ENCODE measurements around the gene COL8A2.

COL8A2 gene

DNA sequence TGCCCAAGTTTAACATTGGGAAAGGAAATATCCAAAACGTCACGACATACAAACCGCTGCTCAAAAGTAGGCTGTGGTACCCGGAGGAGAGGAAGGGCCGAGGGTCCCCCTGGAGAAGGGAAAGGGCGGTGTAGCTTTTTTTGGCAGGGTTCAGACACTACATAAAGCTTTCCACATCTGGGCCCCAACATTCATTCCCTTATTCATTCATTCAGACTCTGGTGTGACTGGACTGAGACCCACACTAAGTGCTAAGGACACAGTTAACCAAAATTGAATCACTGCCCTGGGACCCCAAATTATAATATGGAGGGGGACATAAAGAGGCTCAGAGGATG lies 10.3 kb upstream of the COL8A2 start:
- DNase-seq, result no peak

DNA sequence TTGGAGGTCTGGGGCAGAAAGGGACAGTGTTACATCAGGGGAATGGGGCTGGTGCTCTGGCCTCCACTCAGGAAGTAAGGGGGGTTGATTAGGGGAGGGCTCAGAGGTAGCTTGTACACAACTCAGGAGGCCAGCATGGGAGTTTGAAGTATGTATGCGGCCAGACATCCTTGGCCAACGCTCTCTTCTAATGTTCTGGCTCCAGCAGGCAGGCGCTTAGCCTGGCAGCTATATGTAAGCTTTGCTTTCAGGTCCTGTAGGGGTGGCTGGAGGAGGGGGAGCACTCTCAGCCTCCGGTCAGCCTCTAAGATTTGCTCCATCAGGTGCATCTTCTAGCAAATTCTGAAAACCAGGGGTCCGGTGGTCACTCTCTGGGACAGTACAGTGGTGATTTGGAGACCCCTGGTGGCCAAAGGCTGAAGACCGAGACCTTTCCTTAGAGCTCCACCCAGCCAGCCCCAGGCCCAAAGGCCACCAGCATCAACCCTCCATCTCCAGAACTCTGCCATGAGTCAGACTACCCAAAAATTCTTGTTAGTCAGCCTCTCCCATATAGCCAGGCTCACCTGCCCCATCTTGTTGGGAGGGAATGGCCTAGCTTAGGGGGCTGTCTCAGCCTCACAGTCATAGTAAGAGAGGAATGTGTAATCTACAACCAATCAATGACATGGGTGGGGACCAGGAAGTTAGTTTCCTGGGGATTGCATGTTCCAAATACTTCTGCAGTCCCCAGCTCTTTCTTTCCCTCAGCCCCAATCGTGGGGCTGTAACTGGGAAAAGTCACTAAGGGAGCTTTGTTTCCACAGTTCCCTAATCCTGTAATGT lies 9.7 kb upstream of the COL8A2 start:
- peak; percentile 41 for DNase-seq

DNA sequence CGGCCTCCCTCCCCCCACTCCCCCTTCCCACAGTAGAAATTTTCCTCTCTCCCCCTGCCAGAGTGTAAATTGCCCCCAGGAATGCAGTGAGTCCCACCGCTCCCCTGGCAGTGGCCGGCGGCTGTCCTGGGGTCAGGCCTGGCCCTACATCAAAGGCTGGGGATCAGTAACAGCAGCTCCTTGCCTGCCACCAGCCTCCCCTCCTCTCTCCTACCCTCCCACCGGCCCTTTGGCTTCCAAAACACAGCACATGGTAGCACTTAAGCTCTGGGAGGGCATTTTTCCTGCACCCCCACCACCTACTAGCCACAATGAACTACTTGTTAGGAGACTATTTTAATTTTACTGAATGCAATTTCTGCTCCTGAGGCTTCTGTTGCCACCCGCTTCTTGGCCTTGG lies 9.0 kb upstream of the COL8A2 start:
- no peak for DNase-seq

DNA sequence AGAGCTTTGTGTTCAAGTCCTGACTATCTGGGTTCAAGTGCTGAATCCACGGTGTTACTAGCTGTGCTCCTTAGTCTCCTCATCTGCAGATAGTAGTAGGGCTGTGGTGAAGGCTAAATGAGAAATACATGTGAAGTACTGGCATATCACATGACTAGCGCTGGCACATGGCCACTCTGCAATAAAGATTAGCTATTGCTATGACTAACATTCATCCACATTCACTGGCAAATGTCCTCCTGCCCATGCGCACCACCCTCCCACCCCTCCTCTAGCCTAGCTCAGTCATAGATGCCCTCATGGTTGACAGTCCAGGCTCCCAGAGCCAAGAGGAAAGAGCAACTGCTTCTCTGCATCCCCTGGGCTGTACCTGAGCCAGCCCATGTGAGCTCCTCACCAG lies 8.5 kb upstream of the COL8A2 start:
- no peak for DNase-seq

DNA sequence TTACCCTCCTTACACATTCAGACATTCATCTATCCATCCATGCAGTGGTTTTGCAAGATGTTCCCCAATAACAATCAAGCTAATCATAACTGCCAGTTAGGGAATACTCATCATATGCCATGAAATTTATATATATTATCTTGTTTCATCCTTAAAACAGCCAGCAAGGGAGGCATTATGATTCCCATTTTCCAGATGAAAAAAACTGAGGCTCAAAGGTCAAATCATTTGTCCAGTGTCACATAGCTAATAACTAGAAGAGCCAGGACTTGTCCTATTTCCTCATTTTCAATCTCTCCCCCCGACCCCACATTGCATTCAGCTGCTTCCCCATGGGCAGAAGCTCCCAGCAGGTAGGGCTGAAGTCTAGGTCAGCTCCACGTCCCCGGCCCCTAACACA lies 7.0 kb upstream of the COL8A2 start:
- DNase-seq, result no peak

DNA sequence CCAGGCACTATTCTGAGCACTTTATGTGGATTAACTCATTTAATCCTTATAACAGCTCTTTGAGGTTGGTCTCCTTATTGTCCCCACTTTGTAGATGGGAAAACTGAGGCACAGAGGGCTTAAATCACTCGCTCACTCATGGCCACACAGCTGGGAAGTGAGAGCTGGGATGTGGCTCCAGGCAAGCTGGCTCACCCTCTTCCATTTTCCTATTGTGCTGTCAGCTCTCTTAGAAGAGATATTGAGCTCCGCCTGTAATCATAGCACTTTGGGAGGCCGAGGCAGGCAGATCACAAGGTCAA lies 3.8 kb upstream of the COL8A2 start:
- DNase-seq, result no peak

DNA sequence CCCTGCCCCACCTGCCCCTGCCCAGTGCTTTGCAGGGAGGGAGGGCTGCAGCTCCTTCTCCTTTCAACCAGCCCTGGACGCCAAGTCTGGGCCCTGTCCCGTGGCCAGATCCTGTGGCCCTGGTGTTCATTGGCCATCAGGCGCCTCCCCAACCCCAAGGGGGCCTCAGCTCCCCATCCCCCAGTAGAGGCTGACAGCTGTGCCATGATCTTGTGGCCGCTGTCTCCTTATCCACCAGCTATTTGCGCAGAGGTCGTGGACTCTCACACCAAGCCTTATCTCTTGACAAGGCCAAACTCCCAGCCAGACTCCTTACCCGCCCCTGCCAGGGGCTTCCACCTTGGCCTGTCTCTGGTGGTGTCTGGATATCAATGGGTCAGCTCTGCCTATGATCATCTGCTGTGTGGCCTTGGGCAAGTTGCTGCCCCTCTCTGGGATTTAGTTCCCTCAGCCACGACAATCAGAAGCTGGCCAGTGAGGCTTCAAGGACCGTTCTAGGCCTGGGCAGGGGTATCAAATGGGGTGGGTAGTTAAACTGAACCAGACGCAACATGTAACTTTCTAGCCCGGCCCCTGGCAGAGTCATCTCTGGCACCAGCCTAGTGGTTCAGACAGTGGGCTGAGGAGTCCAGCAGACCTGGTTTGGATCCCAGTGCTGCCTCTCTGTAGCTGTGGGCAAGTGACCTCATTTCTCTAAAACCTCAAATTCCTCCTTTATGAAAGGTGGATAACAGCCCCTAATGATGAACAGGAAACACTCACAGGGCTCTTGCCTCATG lies 3.3 kb upstream of the COL8A2 start:
- DNase-seq, result no peak

DNA sequence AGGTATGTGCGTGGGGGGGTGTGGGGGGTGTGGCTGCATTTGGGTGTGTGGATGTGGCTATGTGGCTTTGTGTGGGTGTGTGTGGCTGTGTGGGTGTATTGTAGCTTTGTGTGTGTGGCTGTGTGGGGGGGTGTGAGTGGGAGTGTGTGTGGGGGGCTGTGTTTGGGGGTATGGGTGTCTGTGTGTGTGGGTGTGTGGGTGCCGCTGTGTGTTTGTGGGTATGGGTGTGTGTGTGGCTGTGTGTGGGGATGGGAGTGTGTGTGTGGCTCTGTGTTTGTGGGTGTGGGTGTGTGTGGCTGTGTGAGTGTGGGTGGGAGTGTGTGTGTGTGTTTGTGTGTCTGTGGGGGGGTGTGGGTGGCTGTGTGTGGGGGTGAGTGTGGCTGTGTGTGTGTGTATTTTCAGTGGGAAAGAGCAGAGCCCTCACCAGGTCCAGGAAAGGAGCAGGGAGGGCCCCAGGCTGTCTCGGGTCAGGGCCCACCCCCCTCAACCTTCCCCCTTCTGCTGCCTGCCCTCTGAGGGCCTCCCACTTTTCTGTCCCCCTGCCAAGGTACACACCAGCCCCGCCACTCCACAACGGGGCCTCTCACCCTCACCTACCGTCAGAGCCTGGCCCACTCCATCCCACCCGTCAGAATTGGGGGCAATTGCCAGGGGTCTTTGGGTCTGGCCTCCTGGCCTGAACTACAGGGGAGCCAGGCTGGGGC lies 1.9 kb upstream of the COL8A2 start:
- no peak for DNase-seq

DNA sequence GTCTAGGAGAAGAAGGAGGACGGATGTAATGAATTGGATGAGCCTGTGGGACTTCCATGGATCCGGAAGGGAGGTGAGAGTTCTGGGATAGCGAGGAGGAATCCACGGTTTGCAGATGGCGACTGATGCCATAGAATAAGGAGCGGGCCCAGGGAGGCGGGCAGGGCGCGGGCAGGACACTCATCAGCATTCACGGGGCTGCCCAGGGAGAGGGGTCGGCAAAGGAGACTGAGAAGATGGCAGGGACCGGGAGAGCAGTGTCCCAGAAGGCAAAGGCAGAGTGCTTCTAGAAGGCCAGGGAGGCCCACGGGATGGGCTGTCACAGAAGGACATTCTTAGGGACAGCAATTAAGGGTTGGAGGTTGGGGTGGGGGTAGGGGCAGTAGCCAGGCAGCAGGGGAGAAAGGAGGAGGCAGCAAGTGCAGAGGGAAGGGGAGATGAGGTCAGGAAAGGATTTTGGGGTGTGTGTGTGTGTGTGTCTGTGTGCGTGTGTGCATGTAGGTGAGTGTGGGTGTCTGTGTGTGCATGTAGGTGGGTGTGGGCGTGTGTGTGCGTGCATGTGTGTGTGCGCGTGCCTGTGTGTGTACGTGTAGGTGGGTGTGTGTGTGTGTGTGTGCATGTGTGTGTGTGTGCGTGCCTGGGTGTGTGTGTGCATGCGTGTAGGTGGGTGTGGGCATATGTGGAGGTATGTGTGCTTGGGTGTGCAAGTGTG lies 1.1 kb upstream of the COL8A2 start:
- DNase-seq, result no peak

DNA sequence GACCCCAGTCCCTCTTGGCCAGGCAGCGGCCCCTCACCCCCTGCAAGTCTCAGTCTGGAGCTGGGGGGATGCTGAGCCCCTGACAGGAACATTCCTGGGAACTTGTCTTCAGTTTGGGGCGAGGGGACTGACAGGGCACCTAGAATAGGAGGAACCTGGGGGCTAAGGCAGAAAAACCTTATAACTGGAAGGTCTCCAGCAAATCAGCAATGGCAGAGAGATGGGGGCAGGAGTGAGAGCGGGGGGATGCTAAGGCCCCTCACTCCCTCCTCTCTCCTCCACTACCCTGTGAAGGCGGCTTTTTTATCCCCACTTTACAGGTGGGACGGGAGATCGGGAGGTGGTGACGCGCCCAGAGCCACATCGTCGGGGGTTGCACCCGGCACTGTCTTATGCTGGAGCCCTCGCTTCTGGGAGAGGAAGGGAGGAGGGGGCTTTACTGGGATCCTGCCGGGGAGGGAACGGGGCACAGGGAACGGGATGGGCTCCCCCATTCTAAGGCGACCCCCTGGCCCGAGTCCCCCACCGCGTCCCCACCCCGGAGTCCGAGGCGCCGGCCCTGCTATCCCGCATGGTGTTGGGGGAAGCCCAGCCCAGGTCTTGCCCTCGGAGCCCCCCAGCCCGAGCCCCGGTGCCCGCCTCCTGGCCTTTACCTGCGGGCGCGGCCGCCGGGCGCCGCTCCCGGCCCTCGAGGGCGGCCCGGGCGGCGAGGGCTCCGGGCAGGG lies 456 bp downstream of the COL8A2 start:
- no peak for DNase-seq

DNA sequence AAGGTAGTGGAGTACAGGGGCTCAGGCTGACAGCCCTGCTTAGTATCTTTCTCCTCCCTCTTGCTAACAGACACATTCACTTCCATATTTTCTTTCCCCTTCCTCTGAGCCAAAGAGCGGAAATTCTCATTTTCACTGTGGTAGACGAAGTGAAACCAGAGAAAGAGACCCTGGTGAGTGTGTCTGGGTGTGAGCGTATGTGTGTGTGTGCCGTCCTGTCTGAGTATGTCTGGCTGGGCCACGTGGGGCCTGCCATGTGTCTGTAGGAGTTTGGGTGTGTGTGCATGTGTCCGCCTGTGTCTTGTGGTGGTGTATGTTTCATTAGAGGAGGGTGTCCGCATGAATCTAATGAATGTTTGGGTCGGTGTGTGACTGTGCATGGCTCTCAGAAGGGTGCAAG lies 1.7 kb downstream of the COL8A2 start:
- no peak for DNase-seq

DNA sequence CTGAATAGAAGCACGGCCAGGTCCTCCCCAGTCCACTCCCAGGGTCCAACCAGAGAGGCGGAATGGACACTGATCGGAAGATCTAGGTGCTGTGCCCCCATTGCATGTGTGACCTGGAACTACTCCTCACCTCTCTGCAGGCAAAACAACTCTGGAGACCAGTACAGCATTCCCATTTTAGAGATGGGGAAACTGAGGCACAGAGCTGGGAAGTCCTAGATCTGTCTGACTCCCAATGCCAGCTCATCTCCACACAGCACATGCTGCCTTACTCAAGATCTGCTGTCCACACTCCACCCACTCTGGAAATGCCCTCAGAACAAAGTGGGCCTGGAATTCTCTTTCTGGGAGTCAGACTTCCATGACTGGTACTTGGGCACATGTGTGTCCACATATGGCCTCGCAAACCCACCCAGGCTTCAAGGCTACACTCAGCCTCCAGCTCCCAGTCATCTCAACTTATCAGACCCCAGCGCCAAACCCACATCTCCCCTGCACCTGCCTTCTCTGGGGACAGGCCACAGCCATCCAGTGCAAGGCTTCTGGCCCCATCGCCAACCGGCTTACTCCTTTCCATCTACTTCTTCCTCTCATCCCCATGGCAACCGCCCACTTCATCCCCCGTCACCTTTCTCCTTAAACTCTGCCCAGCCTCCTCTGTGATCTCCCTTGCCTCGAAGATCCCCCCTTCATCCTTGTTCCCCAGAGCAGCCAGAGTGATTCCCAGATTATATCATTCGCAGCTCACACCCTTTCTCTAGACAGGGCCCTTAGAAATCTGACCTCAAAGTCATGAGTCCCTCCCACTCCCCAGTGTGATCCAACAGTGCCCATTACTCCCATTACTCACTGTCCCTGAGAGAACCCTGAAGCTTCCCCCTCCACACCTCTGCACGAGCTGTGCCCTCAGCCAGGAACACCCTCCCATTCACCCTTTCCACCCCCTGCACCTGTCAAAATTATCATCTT lies 2.7 kb downstream of the COL8A2 start:
- DNase-seq, result no peak

DNA sequence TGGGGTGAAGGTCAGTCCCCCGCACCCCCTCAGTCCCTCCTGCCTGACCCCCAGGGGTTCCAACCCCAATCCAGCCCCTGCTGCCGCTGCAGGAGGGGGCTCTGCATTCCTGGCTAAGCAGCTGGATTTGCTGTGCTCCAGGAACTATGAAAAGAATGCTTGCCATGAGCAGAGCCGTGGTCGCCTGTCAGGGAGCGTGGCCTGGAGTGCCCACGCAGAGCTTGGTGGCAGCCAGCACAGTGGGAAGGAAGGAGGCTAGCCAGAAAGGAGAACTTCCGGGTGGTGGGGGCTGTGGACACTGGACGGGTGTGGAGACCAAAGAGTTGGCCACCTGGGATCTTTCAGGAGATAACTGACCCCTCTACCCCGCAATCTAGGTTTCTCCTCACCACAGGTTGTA lies 5.6 kb downstream of the COL8A2 start:
- DNase-seq, result no peak

DNA sequence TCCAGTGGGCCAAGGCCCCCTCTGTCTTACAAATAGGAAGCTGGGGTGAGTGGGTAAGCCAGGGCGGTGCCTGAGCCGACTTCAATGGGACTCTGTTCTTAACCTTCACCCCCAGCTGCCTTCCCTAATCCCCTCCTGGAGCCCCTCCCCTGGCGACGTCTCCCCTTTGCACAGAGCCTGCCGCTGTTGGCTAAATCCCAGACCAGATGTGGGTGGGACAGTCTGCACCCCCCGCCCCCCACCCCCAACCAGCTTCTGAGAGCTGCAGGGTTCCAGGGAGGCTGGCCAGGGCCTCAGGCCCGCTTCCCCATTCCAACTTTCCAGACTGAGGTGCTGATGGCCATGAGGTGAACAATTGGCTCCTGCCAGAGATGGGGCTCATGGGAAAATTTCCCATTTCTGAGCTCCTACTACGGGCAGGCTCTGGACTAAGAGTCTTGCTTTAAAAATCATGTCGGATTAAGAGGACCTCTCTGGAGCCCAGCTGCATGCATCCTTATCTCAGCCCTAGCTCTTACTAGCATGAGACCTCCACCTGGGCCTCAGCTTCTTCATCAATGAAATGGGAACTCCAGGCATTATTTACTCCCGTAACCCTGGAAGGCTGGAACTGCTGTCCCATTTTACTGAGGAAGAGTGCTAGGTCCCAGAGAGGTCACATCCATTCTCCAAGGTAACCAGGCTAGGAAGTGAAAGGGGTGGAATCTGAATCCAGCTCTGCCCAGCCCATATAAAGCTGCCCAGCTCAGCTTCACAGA lies 6.4 kb downstream of the COL8A2 start:
- no peak for DNase-seq

DNA sequence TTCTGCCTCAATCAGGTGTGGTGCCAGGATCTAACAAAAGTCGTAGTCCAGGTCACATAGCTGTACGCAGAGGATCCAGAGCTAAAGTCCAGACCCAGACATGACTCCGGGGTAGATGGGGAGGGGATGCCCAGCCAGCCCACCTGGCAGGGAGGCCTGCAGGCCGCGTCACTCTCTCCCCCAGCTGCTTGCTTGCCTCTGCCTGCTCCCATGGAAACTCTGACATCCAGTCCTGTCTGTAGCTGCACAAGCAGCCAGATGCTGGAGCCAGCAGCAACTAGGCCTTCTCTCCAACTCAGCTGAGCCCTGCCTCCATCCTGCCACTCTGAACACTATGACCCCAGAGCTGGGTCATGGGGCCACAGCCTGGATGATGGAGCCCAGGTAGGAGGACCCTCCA lies 8.1 kb downstream of the COL8A2 start:
- DNase-seq, result no peak

DNA sequence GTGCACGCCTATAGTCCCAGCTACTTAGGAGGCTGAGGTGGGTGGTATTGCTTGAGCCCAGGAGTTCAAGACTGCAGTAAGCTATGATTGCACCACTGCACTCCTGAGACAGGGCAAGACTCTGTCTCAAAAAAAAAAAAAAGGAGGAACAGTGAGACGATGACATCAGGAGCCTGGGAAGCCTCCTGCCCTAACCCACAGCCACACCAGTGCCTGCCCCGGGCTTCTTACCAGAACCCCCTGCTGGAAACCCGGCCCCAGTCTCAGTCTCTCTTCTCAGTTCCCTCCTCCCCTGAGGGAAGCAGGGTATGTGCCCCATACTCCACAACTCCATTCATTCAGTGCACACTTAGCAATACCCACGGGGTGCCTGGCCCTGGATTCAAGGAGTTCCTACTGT lies 9.1 kb downstream of the COL8A2 start:
- DNase-seq, result no peak

DNA sequence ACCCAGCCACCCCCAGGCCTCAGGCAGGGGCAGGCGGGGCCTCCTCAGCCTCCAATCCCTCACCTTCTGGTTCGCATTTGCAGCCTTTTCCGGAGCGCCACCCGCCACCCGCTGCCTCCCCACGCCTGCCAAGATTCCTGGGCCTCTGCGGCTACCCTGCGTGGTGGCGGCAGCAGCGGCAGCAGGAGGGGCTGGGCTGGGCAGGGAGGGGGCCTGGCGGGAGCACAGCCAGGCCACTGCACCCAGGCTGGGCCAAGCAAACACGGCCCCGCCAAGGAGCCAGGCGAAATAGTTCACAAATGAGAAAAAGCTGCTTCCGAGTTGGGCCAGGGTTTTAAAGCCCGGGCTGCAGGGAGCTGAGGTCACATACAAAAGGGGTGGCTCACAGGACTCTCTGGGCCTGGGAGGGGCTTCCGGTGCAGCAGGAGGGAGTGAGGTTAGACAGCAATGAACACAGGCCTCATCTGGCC lies 9.8 kb downstream of the COL8A2 start:
- no peak for DNase-seq

DNA sequence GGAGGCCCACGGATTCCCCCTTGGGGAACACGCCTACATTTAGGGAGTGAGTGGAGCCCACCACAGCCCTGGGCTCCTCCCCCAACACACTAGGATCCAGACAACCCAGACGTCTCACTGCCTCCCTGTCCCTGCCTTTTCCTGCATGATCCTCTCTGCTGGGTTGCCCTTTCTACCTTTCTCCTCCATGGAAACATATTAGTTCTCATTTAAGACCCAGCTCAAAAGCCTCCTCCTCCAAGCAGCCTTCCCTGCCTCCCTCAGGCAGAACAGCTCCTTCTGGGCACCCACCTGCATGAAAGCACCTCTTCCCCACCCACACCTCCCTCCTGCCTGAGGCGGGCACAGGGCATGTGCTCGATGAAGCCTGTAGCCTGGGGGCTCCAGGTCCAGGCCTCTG lies 10.7 kb downstream of the COL8A2 start:
- no peak for DNase-seq

DNA sequence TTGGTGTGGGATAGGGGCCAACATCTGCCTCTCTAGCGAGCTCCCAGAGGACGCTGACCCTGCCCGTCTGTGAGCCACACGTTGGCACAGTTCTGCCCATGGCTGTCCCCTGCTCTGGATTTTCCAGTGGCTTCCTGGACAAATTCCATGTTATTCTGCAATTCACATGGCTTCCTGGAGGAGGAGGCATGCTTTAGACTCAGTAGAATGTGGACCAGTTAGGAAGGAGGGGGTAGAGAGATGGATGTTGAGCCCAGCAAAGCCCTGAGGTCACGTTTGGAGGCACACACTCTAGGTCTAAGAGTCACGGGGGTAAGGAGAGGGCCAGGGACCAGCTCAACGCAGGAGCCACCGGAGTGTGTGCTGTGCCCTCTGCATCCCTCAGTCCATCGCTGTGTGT lies 12.2 kb downstream of the COL8A2 start:
- no peak for DNase-seq

DNA sequence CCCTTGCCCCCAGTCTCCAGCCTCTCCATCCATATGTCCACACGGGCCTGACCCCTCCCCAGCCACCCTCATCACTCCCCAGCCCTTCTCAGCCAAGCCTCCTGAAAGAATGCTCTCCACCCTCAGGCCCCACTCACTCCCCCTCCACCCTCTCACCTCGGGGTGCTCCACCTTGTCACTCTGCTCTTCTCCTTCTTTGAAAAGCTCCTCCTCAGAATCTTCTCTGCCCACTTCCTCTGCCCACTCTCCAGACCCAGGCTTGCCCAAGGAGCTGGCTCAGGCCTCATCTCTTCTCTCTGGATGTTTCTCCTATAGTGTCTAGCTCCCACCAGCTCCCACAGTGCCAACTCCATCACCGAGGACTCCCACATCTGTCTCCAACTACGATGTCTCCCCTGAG lies 13.9 kb downstream of the COL8A2 start:
- DNase-seq, result no peak
